Stimulated activated naive CD4-positive, alpha-beta T cell treated with Interleukin-2 at 50 U/mL for 16 hours (primary cell): ENCODE measurements around the gene ABCC11.
A peak's percentile ranks its signal among the peaks of the same experiment; 100 is the strongest.

Source experiments
- DNase-seq: peaks from one replicate; lab custom pipeline; 2025; lab: John Stamatoyannopoulos, UW

ABCC11 gene

GRCh38 chr16:48161906-48162305, 85.4 kb downstream of the ABCC11 start:
- DNase-seq: no peak

GRCh38 chr16:48160575-48160974, 86.8 kb downstream of the ABCC11 start:
- no peak for DNase-seq

GRCh38 chr16:48158296-48158695, 89.0 kb downstream of the ABCC11 start:
- DNase-seq: peak; percentile 34

- no peak for DNase-seq
Observed at GRCh38 chr16:48157794-48158193, 89.5 kb downstream of the ABCC11 start.

GRCh38 chr16:48157302-48157701, 90.0 kb downstream of the ABCC11 start:
- DNase-seq: no peak

GRCh38 chr16:48156790-48157209, 90.5 kb downstream of the ABCC11 start:
- DNase-seq: peak; percentile 75

- no peak for DNase-seq
Observed at GRCh38 chr16:48155926-48156789, 91.2 kb downstream of the ABCC11 start, which contains the start of gene ABCC12. ABCC12 (minus strand) TSS chr16:48155993; CDS start chr16:48146424, 9,569 bp downstream.

GRCh38 chr16:48153774-48154173, 93.6 kb downstream of the ABCC11 start:
- DNase-seq: no peak

- DNase-seq: no peak
Observed at GRCh38 chr16:48152226-48152625, 95.1 kb downstream of the ABCC11 start.

- no peak for DNase-seq
Observed at GRCh38 chr16:48150707-48151106, 96.6 kb downstream of the ABCC11 start.

- DNase-seq: no peak
Observed at GRCh38 chr16:48146710-48147109, 100.6 kb downstream of the ABCC11 start.

GRCh38 chr16:48146131-48146530, 101.2 kb downstream of the ABCC11 start:
- no peak for DNase-seq

GRCh38 chr16:48143812-48144368, 103.4 kb downstream of the ABCC11 start:
- DNase-seq: no peak

GRCh38 chr16:48140821-48141220, 106.5 kb downstream of the ABCC11 start:
- DNase-seq: no peak

- no peak for DNase-seq
Observed at GRCh38 chr16:48139517-48139916, 107.8 kb downstream of the ABCC11 start.

- no peak for DNase-seq
Observed at GRCh38 chr16:48138543-48138942, 108.8 kb downstream of the ABCC11 start.

- DNase-seq: no peak
Observed at GRCh38 chr16:48137822-48138221, 109.5 kb downstream of the ABCC11 start.

GRCh38 chr16:48136547-48137360, 110.6 kb downstream of the ABCC11 start:
- DNase-seq: no peak

GRCh38 chr16:48133455-48134211, 113.7 kb downstream of the ABCC11 start:
- no peak for DNase-seq

GRCh38 chr16:48132696-48133095, 114.6 kb downstream of the ABCC11 start:
- DNase-seq: no peak

- DNase-seq: no peak
Observed at GRCh38 chr16:48131201-48131935, 116.0 kb downstream of the ABCC11 start.
